ENCODE results near the gene GALK1.

DNA sequence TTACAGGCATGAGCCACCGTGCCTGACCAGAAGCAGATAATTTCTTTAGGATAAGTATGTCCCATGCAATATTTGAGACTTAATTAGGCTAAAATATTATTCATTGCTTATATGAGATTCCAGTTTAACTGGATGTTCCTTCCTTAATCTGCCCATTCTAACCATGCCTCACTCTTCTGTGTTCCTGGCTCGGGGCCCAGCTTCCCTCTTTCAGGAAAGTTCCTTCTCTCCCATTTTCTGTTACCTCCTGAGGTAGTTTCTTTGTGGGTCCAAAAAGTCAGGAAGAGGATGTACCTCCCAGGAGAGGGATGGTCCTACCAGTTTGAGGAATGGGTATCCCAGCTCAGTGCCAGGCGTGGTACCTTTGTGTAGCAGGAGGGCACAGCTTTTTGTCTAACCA, 42.9 kb upstream of the GALK1 start:
- TF ChIP-seq, protein P1, sequence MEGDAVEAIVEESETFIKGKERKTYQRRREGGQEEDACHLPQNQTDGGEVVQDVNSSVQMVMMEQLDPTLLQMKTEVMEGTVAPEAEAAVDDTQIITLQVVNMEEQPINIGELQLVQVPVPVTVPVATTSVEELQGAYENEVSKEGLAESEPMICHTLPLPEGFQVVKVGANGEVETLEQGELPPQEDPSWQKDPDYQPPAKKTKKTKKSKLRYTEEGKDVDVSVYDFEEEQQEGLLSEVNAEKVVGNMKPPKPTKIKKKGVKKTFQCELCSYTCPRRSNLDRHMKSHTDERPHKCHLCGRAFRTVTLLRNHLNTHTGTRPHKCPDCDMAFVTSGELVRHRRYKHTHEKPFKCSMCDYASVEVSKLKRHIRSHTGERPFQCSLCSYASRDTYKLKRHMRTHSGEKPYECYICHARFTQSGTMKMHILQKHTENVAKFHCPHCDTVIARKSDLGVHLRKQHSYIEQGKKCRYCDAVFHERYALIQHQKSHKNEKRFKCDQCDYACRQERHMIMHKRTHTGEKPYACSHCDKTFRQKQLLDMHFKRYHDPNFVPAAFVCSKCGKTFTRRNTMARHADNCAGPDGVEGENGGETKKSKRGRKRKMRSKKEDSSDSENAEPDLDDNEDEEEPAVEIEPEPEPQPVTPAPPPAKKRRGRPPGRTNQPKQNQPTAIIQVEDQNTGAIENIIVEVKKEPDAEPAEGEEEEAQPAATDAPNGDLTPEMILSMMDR (conservative IDR thresholded peaks at IDR 0.05 in 1 of 2, IDR thresholded peaks at IDR 0.05 in 1 of 2; ENCODE audit: low read depth in 1 of 2, low read length in 2 of 2) = no peak
- no peak for TF ChIP-seq EZH2 (IDR thresholded peaks at IDR 0.05; ENCODE audit: low read length, missing control alignments)
